Adrenal gland (tissue), 12 donors: ENCODE measurements around the gene KIF5B. TPM values are rescaled to one million over a fixed set of nuclear protein-coding genes. Genes with fewer than 3 reads are reported as not detected.

Experiments used
- DNase-seq, 7 donors: peaks; one replicate each; pipeline ENCODE4 v3.0.0-alpha.2; 2019 to 2020
- H3K27ac ChIP-seq, 5 donors: fragments of 200-600 bp; sonication (generic) in 4 of 5; 1 replicate in 3 of 5; 2 replicates in 2 of 5; pipeline versions ENCODE4 v1.5.1 to v1.8.0; 2016 to 2020; ENCODE audit warnings: mild to moderate bottlenecking in 1 of 5
- H3K27me3 ChIP-seq: fragments of 200-600 bp; 2 replicates; pipeline ENCODE4 v1.8.0; 2021
- H3K36me3 ChIP-seq, 2 donors: fragments of 200-600 bp; replicated peaks in 1 of 2; 1 replicate in 1 of 2; 2 replicates in 1 of 2; pipeline versions ENCODE4 v1.5.1 to v1.8.0; 2018 to 2022
- H3K4me1 ChIP-seq, 2 donors: fragments of 200-600 bp; replicated peaks in 1 of 2; 1 replicate in 1 of 2; 2 replicates in 1 of 2; pipeline versions ENCODE4 v1.5.1 to v1.8.0; 2018 to 2021
- H3K4me3 ChIP-seq, 4 donors: fragments of 200-600 bp; sonication (generic) in 3 of 4; one replicate each; pipeline ENCODE4 v1.5.1; 2016 to 2018
- H3K9me3 ChIP-seq, 3 donors: fragments of 200-600 bp; sonication (generic) in 1 of 3; replicated peaks in 1 of 3; 1 replicate in 2 of 3; 2 replicates in 1 of 3; pipeline versions ENCODE4 v1.5.1 to v1.8.0; 2016 to 2021
- CTCF ChIP-seq, 6 experiments: fragments of 450-650 bp in 4 of 6; fragments of 200-600 bp in 2 of 6; sonication (generic) in 1 of 6; IDR thresholded peaks; 1 replicate in 5 of 6; 2 replicates in 1 of 6; pipeline versions ENCODE4 v1.5.1 to v1.8.0; 2016 to 2021; ENCODE audit warnings: antibody characterized with exemption in 6 of 6, mild to moderate bottlenecking in 2 of 6, moderate library complexity in 1 of 6
- POLR2A ChIP-seq, 2 donors: fragments of 450-650 bp; IDR thresholded peaks; one replicate each; pipeline ENCODE4 v1.6.1; 2017; ENCODE audit warnings: antibody characterized with exemption in 2 of 2, mild to moderate bottlenecking in 2 of 2, moderate library complexity in 1 of 2
- WGBS, 4 donors: extraction: QIAGEN DNeasy Blood & Tissue Kit in 2 of 4; methylation state at CpG; one replicate each; pipeline versions ENCODE4 v1.1.5 to v1.1.7; 2013 to 2017; 5-methylcytosine and 5-hydroxymethylcytosine counted together
- intact Hi-C, 2 donors: fragments of 100-400 bp; cut with DNase I; formaldehyde crosslinking; loops; one replicate each; pipeline versions ENCODE4 v1.14.1 to v1.15.0; 2022 to 2023
- polyA plus RNA-seq, 3 donors: library from polyadenylated mRNA; stranded (reverse); fragments of 200-250 nt in 2 of 3; fragments of 350-450 nt in 1 of 3; fragmentation: Illumina TruSeq in 1 of 3; extraction: RNeasy Lipid Tissue Mini Kit (QIAGEN cat#74804) in 1 of 3; gene quantifications; one replicate each; pipeline ENCODE4 v1.2.3, GENCODE V29; 2013 to 2014
- total RNA-seq, 9 donors: library from RNA; depleted of rRNA in 4 of 9; stranded (reverse); fragments of >200 nt in 4 of 9; fragments of 120-200 nt in 1 of 9; fragmentation: NEBNext Ultra II Directional in 1 of 9; extraction: Animal tissue kit (Norgen Biotek cat#: 25700) in 1 of 9; gene quantifications; one replicate each; pipeline versions ENCODE4 v1.1.0 to v1.2.4, GENCODE V29; 2013 to 2023
- donor health status: healthy with polysubstance abuse.
- donor health status: Bipolar disorder and iron deficiency.
- donor health status: DM: yes; HTN: yes; CAD: no.
- donor health status: DM: no; HTN: no; CAD: no.
- donor health status: DM: no; HTN: no; CAD: no.
- donor health status: DM: yes; HTN: yes; CAD: no.

The KIF5B gene
- total and polyA plus RNA-seq, 12 donors, result 24.2 to 139 (median 81.7) TPM

- TF ChIP-seq POLR2A (IDR thresholded peaks at IDR 0.05) (no peak), CTCF (IDR thresholded peaks at IDR 0.05) (no peak)
Observed at GRCh38 chr10:32017044-32017443, 39.2 kb downstream of the KIF5B start.

DNA sequence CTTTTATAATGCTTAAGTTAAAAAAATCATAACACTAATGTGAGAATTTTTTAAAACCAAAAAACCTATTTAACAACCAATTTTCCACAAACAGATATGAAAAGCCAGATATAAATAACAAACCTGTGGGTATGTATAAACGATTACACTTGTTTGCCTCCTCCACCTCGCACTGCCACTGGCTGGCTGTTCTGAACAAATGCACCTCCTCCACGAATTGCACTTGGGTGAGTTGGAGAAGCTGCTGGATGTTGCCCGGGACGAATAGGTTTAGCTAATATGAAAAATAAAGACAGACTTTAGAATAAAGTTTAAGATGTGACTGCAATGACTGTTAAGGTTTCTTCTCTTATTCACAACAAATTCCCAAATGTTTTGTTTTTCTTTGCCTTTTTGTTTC is 40.8 kb downstream of the KIF5B start:
- Histone ChIP-seq H3K9me3 (no peaks in the 10 kb centered on the region), H3K4me3 (no peak overlapping the region), H3K36me3 (peaks cover 0 to 96% of the 10 kb centered on the region in 2 donors), H3K4me1 (no peaks in the 10 kb centered on the region), H3K27ac (no peak overlapping the region), H3K27me3 (no peaks in the 10 kb centered on the region)
- intact Hi-C loops, result no loop called here
- TF ChIP-seq CTCF (IDR thresholded peaks at IDR 0.05), result no peak
- no peak for TF ChIP-seq POLR2A (IDR thresholded peaks at IDR 0.05)
- 82 to 87% (median 85%) methylated on average over 5 of the region's 5 CpGs for WGBS, 4 donors
- no peak for DNase-seq

More at GRCh38 chr10:32017044-32017443, 39.2 kb downstream of the KIF5B start:
- no peak for DNase-seq
- Histone ChIP-seq H3K27me3 (no peaks in the 10 kb centered on the region), H3K36me3 (peaks cover 0 to 99% of the 10 kb centered on the region in 2 donors), H3K9me3 (no peaks in the 10 kb centered on the region), H3K4me3 (no peak overlapping the region), H3K27ac (no peak overlapping the region), H3K4me1 (no peaks in the 10 kb centered on the region)
- WGBS, 4 donors, result 92 to 95% (median 93%) methylated on average over 11 of the region's 11 CpGs
- intact Hi-C loops, result no loop called here

DNA sequence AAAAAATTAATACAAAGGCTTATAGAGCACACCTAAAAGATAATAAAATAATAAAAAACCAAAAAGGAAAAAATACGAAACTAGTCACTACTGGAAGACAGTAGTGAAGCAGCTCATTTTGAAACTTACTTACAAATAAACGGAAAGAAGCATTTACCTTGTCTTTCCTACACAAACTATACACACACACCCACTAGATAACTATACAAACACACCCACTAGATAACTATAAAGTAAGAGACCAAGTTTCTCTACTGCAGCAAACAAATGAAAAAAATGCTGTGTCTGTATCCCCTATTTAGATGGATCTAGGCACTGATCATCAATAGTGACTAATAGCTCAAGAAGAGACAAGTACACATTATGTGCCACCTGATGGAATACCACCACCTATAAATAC is 49.2 kb downstream of the KIF5B start:
- WGBS, 4 donors, result 89 to 92% (median 91%) methylated on average over 2 of the region's 2 CpGs
- Histone ChIP-seq H3K27ac (no peak overlapping the region), H3K27me3 (no peaks in the 10 kb centered on the region), H3K9me3 (no peaks in the 10 kb centered on the region), H3K4me3 (no peak overlapping the region), H3K4me1 (peaks cover 11 to 17% of the 10 kb centered on the region in 2 donors), H3K36me3 (peaks cover 0 to 18% of the 10 kb centered on the region in 2 donors)
- intact Hi-C loops, result loop anchor here (10.0 kb wide), 1 partner anchor 142 kb away; no protein-coding TSS in a partner anchor
- DNase-seq, result no peak
- TF ChIP-seq CTCF (IDR thresholded peaks at IDR 0.05), result no peak
- TF ChIP-seq POLR2A (IDR thresholded peaks at IDR 0.05), result no peak

DNA sequence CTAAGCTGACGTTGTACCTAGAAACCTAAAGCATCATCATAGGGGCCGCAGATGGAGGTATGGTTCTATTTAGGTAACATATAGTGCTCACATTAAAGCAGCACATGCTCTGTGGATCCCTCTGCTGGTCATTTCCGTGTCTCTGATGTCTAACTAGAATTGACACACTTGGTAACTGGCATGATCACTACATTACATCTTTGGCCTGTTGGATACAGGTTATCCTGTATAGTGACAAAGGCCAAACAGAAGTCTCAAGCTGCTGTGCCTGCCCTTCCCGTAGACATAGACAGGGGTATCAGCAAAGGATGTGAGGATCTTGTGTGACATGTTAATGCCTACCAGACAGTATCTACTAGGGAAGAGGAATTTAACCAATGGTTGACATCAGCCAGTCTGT is 51.2 kb downstream of the KIF5B start:
- no peak overlapping the region for H3K4me3 ChIP-seq
- intact Hi-C loops, result loop anchor here (10.0 kb wide), 1 partner anchor 140 kb away; no protein-coding TSS in a partner anchor
- TF ChIP-seq CTCF (IDR thresholded peaks at IDR 0.05) (peak; percentile 24 to 50 (median 38)), POLR2A (IDR thresholded peaks at IDR 0.05) (no peak)
- peaks cover 0 to 2% of the 10 kb centered on the region in 2 donors for H3K36me3 ChIP-seq
- no peaks in the 10 kb centered on the region for H3K27me3 ChIP-seq
- no peaks in the 10 kb centered on the region for H3K9me3 ChIP-seq
- WGBS, 4 donors, result 40 to 71% (median 65%) methylated on average over 4 of the region's 4 CpGs
- peak overlapping the region in 2 of 5 donors; percentile 67 to 81 for H3K27ac ChIP-seq
- DNase-seq, result peak in 4 of 7 donors; percentile 21 to 70 (median 38)
- peaks cover 11 to 17% of the 10 kb centered on the region in 2 donors for H3K4me1 ChIP-seq
